Natural killer cell (primary cell): ENCODE data around the gene SUGP1. TPM values are rescaled to one million over a fixed set of nuclear protein-coding genes. Genes with fewer than 3 reads are reported as not detected.

Experiments
- ATAC-seq, 3 donors: fragments of 150-1000 bp in 2 of 3; fragments of 200-7000 bp in 1 of 3; cut with Tn5 transposase; 1 replicate in 1 of 3; 2 replicates in 2 of 3; pipeline ENCODE4 v1.10.0; 2021; ENCODE audit warnings: mild to moderate bottlenecking in 2 of 3, moderate library complexity in 2 of 3
- DNase-seq, 2 donors: peaks; one replicate each; pipeline versions ENCODE4 v3.0.0 to v3.0.0-alpha.2; 2013 to 2021; ENCODE audit warnings: mixed read lengths in 1 of 2
- H3K27ac ChIP-seq: one replicate; pipeline ENCODE4 v1.5.1; 2013; ENCODE audit warnings: mild to moderate bottlenecking, low read length
- H3K27me3 ChIP-seq: one replicate; pipeline ENCODE4 v1.6.1; 2013; ENCODE audit warnings: low read length; ENCODE audit not compliant: control insufficient read depth, insufficient read depth
- H3K36me3 ChIP-seq: one replicate; pipeline ENCODE4 v1.6.1; 2013; ENCODE audit warnings: low read length; ENCODE audit not compliant: control insufficient read depth, insufficient read depth
- H3K4me1 ChIP-seq: one replicate; pipeline ENCODE4 v1.6.1; 2013; ENCODE audit warnings: low read length; ENCODE audit not compliant: control insufficient read depth, insufficient read depth
- H3K4me3 ChIP-seq: one replicate; pipeline ENCODE4 v1.5.1; 2013; ENCODE audit warnings: low read length
- H3K9me3 ChIP-seq: one replicate; pipeline ENCODE4 v1.6.1; 2013; ENCODE audit warnings: low read length; ENCODE audit not compliant: control insufficient read depth, insufficient read depth
- H3K27ac Mint-ChIP-seq, 2 donors: one replicate each; pipeline ENCODE4 v1.8.0; 2022; ENCODE audit warnings: mild to moderate bottlenecking in 2 of 2, mixed read lengths in 2 of 2, moderate library complexity in 1 of 2
- H3K27me3 Mint-ChIP-seq, 2 donors: one replicate each; pipeline ENCODE4 v1.8.0; 2022; ENCODE audit warnings: low read depth in 2 of 2, mixed read lengths in 2 of 2
- H3K36me3 Mint-ChIP-seq: one replicate; pipeline ENCODE4 v1.8.0; 2022; ENCODE audit warnings: mixed read lengths
- H3K4me1 Mint-ChIP-seq, 2 donors: one replicate each; pipeline ENCODE4 v1.8.0; 2022; ENCODE audit warnings: mixed read lengths in 2 of 2
- H3K4me3 Mint-ChIP-seq: one replicate; pipeline ENCODE4 v1.8.0; 2022; ENCODE audit warnings: mild to moderate bottlenecking, moderate library complexity, mixed read lengths
- H3K9me3 Mint-ChIP-seq, 2 donors: one replicate each; pipeline ENCODE4 v1.8.0; 2022; ENCODE audit warnings: mixed read lengths in 2 of 2
- CTCF ChIP-seq: fragments of 200-600 bp; IDR thresholded peaks from one replicate; pipeline ENCODE4 v1.8.0; 2022; ENCODE audit warnings: antibody characterized with exemption
- WGBS: methylation state at CpG from one replicate; pipeline ENCODE4 v1.1.7; 2013; ENCODE audit warnings: missing lambda C conversion rate; ENCODE audit not compliant: insufficient coverage; 5-methylcytosine and 5-hydroxymethylcytosine counted together
- intact Hi-C: fragments of 100-400 bp; cut with micrococcal nuclease; formaldehyde crosslinking; loops from one replicate; pipeline ENCODE4 v1.14.2; 2022
- total RNA-seq, 4 donors: library from RNA; stranded (reverse); fragments of 120-200 nt in 1 of 4; gene quantifications; one replicate each; pipeline versions ENCODE4 v1.2.3 to v1.2.4, GENCODE V29; 2013 to 2022

Gene SUGP1
- total RNA-seq, 3 donors from 2014 or later (not counting 1 experiment from before 2014, with no cell fraction given), result 64.7 to 86.5 (median 75.8) TPM

GRCh38 chr19:19268453-19269385, 51.6 kb downstream of the SUGP1 start:
- peaks cover 3% of the 10 kb centered on the region for H3K27me3 ChIP-seq
- Mint-ChIP-seq H3K27me3 (peaks cover 16 to 28% of the 10 kb centered on the region in 2 donors), H3K4me3 (no peak overlapping the region), H3K4me1 (peaks cover 0 to 5% of the 10 kb centered on the region in 2 donors), H3K27ac (no peak overlapping the region), H3K9me3 (no peaks in the 10 kb centered on the region), H3K36me3 (no peaks in the 10 kb centered on the region)
- H3K36me3 ChIP-seq, result no peaks in the 10 kb centered on the region
- ATAC-seq (no peak), DNase-seq (no peak)
- peaks cover 3% of the 10 kb centered on the region for H3K4me1 ChIP-seq
- intact Hi-C loops, result no loop called here
- no peak for TF ChIP-seq CTCF
- no peaks in the 10 kb centered on the region for H3K9me3 ChIP-seq
- H3K27ac ChIP-seq, result no peak overlapping the region
- WGBS, result 90% methylated on average over 10 of the region's 10 CpGs
- no peak overlapping the region for H3K4me3 ChIP-seq

GRCh38 chr19:19267305-19267704, 53.0 kb downstream of the SUGP1 start:
- no peaks in the 10 kb centered on the region for H3K4me1 ChIP-seq
- H3K27me3 ChIP-seq, result peaks cover 5% of the 10 kb centered on the region
- peaks cover 18 to 31% of the 10 kb centered on the region in 2 donors for H3K27me3 Mint-ChIP-seq
- TF ChIP-seq CTCF, result no peak
- no peak for DNase-seq
- no peaks in the 10 kb centered on the region for H3K9me3 ChIP-seq
- no peak overlapping the region for H3K27ac Mint-ChIP-seq
- no peak overlapping the region for H3K4me3 ChIP-seq
- intact Hi-C loops, result no loop called here
- WGBS, result 100% methylated on average over 3 of the region's 3 CpGs
- no peak overlapping the region for H3K4me3 Mint-ChIP-seq
- ATAC-seq, result no peak
- H3K27ac ChIP-seq, result no peak overlapping the region
- no peaks in the 10 kb centered on the region for H3K36me3 Mint-ChIP-seq
- H3K36me3 ChIP-seq, result no peaks in the 10 kb centered on the region
- peaks cover 0 to 2% of the 10 kb centered on the region in 2 donors for H3K4me1 Mint-ChIP-seq
- no peaks in the 10 kb centered on the region for H3K9me3 Mint-ChIP-seq

GRCh38 chr19:19263886-19264487, 56.3 kb downstream of the SUGP1 start:
- TF ChIP-seq CTCF, result no peak
- H3K9me3 ChIP-seq, result no peaks in the 10 kb centered on the region
- H3K27ac ChIP-seq, result no peak overlapping the region
- H3K4me1 ChIP-seq, result peaks cover 11% of the 10 kb centered on the region
- no peaks in the 10 kb centered on the region for H3K36me3 ChIP-seq
- Mint-ChIP-seq H3K36me3 (no peaks in the 10 kb centered on the region), H3K4me3 (no peak overlapping the region), H3K9me3 (no peaks in the 10 kb centered on the region), H3K4me1 (peaks cover 0 to 8% of the 10 kb centered on the region in 2 donors), H3K27ac (no peak overlapping the region), H3K27me3 (peaks cover 22 to 46% of the 10 kb centered on the region in 2 donors)
- WGBS, result 79% methylated on average over 6 of the region's 7 CpGs
- DNase-seq, result no peak
- intact Hi-C loops, result no loop called here
- no peak overlapping the region for H3K4me3 ChIP-seq
- H3K27me3 ChIP-seq, result peaks cover 14% of the 10 kb centered on the region
- no peak for ATAC-seq
